Measurements from ENCODE around the gene KNCN.

DNA sequence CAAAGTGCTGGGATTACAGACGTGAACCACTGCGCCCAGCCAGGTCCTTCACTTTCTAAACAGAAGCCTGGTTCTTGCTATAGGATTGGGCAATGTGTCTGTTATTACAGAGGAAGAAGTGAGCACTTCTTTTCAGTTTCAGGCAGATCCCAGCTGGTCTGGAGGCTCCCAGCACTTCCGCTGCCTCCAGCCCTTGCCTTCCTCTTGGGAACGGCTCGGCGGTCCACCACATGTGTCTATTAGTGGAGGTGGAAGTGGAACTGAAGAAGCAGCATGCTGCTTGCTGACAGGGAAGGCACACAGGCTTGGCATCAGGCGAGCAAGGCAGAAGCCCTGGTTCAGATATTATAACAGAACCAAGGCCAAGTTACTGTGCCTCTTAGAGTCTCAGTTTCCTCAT lies 35.6 kb upstream of the KNCN start:
- no peak for TF ChIP-seq POLR2A (IDR thresholded peaks at IDR 0.05; ENCODE audit: low read depth)
- TF ChIP-seq, protein P1, sequence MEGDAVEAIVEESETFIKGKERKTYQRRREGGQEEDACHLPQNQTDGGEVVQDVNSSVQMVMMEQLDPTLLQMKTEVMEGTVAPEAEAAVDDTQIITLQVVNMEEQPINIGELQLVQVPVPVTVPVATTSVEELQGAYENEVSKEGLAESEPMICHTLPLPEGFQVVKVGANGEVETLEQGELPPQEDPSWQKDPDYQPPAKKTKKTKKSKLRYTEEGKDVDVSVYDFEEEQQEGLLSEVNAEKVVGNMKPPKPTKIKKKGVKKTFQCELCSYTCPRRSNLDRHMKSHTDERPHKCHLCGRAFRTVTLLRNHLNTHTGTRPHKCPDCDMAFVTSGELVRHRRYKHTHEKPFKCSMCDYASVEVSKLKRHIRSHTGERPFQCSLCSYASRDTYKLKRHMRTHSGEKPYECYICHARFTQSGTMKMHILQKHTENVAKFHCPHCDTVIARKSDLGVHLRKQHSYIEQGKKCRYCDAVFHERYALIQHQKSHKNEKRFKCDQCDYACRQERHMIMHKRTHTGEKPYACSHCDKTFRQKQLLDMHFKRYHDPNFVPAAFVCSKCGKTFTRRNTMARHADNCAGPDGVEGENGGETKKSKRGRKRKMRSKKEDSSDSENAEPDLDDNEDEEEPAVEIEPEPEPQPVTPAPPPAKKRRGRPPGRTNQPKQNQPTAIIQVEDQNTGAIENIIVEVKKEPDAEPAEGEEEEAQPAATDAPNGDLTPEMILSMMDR (IDR thresholded peaks at IDR 0.05): no peak
- TF ChIP-seq POLR2AphosphoS5 (IDR thresholded peaks at IDR 0.05): peak in 1 of 2 donors; percentile 11
